Measurements from ENCODE around the gene SMAD4. TPM values are rescaled to one million over a fixed set of nuclear protein-coding genes. Genes with fewer than 3 reads are reported as not detected.

Gene SMAD4
- total RNA-seq, 1 experiment from 2014 or later = 96.3 TPM

GRCh38 chr18:51030537-51031258, 685 bp downstream of the SMAD4 start:
- POLR2A ChIA-PET = interaction anchor here (1.0 kb wide), 1 partner anchor 63 kb away, joined by 3 read pairs; no protein-coding TSS in a partner anchor
- CTCF ChIA-PET = no interaction called here
- H3K4me1 ChIP-seq (ENCODE audit: control insufficient read depth in 1 of 2, insufficient read depth in 2 of 2, low read length in 2 of 2) = peaks cover 14 to 31% of the 10 kb centered on the region in 2 experiments; a peak in 3 of 4 replicates

GRCh38 chr18:51032193-51032592, 2.2 kb downstream of the SMAD4 start:
- Histone ChIP-seq H3K4me3 (replicated peaks in 1 of 2; ENCODE audit: low read depth in 1 of 2, low read length in 2 of 2) (no peak overlapping the region), H3K9me3 (ENCODE audit: control insufficient read depth in 1 of 2, insufficient read depth in 1 of 2, low read depth in 1 of 2, low read length in 2 of 2) (no peaks in the 10 kb centered on the region), H3K27ac (ENCODE audit: low read depth, low read length) (no peak overlapping the region), H3K9me2 (ENCODE audit: insufficient read depth) (no peaks in the 10 kb centered on the region), H4K20me1 (ENCODE audit: insufficient read depth) (peaks cover 22% of the 10 kb centered on the region), H3K36me3 (ENCODE audit: control insufficient read depth in 1 of 2, insufficient read depth in 2 of 2, low read length in 2 of 2) (peaks cover 3 to 5% of the 10 kb centered on the region in 2 experiments; a peak in 2 of 4 replicates), H3K4me2 (ENCODE audit: low read length) (peak overlapping the region; percentile 86; the same call in 1 of the 2 replicates), H2AFZ (ENCODE audit: low read depth, low read length, poor library complexity, severe bottlenecking) (no peak overlapping the region), H3K27me3 (ENCODE audit: insufficient read depth, low read length) (no peaks in the 10 kb centered on the region), H3K4me1 (ENCODE audit: control insufficient read depth in 1 of 2, insufficient read depth in 2 of 2, low read length in 2 of 2) (peaks cover 14 to 31% of the 10 kb centered on the region in 2 experiments; a peak in 3 of 4 replicates), H3K79me2 (ENCODE audit: insufficient read depth, low read length) (peaks cover 66% of the 10 kb centered on the region), H3K9ac (ENCODE audit: low read length) (no peak overlapping the region)
- BruUV-seq (replicated peaks) = no TSS peak
- POLR2A ChIA-PET = no interaction called here
- ATAC-seq = no peak
- intact Hi-C loops (cut with micrococcal nuclease) = loop anchor here (5.0 kb wide), 2 partner anchors 65 to 210 kb away; partner anchors contain the start of genes ELAC1 and MRO
- CTCF ChIA-PET = no interaction called here
- DNase-seq (ENCODE audit: low read depth, low spot score) = no peak
- RAD21 ChIA-PET (ENCODE audit: low non-redundant PET in 1 of 2, low total read pairs in 2 of 2, uncharacterized antibody in 2 of 2, unreplicated experiment in 2 of 2) = no interaction called here
- TF ChIP-seq ATF3 (IDR thresholded peaks at IDR 0.05) = no peak
- TF ChIP-seq MAX (IDR thresholded peaks at IDR 0.05) = no peak
- no peak for TF ChIP-seq ZBTB33 (IDR thresholded peaks at IDR 0.05; ENCODE audit: extremely low read depth, insufficient replicate concordance, low read length)
- TF ChIP-seq ZFX (IDR thresholded peaks at IDR 0.05) = no peak
- no peak for TF ChIP-seq SP1 (IDR thresholded peaks at IDR 0.05; ENCODE audit: low read depth)
- TF ChIP-seq, protein P1, sequence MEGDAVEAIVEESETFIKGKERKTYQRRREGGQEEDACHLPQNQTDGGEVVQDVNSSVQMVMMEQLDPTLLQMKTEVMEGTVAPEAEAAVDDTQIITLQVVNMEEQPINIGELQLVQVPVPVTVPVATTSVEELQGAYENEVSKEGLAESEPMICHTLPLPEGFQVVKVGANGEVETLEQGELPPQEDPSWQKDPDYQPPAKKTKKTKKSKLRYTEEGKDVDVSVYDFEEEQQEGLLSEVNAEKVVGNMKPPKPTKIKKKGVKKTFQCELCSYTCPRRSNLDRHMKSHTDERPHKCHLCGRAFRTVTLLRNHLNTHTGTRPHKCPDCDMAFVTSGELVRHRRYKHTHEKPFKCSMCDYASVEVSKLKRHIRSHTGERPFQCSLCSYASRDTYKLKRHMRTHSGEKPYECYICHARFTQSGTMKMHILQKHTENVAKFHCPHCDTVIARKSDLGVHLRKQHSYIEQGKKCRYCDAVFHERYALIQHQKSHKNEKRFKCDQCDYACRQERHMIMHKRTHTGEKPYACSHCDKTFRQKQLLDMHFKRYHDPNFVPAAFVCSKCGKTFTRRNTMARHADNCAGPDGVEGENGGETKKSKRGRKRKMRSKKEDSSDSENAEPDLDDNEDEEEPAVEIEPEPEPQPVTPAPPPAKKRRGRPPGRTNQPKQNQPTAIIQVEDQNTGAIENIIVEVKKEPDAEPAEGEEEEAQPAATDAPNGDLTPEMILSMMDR (IDR thresholded peaks at IDR 0.05 in 2 of 3, conservative IDR thresholded peaks at IDR 0.05 in 1 of 3; ENCODE audit: borderline replicate concordance in 1 of 3, insufficient read depth in 1 of 3, low read depth in 2 of 3, low read length in 2 of 3) = no peak
- TF ChIP-seq, protein P2, sequence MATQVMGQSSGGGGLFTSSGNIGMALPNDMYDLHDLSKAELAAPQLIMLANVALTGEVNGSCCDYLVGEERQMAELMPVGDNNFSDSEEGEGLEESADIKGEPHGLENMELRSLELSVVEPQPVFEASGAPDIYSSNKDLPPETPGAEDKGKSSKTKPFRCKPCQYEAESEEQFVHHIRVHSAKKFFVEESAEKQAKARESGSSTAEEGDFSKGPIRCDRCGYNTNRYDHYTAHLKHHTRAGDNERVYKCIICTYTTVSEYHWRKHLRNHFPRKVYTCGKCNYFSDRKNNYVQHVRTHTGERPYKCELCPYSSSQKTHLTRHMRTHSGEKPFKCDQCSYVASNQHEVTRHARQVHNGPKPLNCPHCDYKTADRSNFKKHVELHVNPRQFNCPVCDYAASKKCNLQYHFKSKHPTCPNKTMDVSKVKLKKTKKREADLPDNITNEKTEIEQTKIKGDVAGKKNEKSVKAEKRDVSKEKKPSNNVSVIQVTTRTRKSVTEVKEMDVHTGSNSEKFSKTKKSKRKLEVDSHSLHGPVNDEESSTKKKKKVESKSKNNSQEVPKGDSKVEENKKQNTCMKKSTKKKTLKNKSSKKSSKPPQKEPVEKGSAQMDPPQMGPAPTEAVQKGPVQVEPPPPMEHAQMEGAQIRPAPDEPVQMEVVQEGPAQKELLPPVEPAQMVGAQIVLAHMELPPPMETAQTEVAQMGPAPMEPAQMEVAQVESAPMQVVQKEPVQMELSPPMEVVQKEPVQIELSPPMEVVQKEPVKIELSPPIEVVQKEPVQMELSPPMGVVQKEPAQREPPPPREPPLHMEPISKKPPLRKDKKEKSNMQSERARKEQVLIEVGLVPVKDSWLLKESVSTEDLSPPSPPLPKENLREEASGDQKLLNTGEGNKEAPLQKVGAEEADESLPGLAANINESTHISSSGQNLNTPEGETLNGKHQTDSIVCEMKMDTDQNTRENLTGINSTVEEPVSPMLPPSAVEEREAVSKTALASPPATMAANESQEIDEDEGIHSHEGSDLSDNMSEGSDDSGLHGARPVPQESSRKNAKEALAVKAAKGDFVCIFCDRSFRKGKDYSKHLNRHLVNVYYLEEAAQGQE (IDR thresholded peaks at IDR 0.05; ENCODE audit: low read depth) = no peak
- TF ChIP-seq SRF (IDR thresholded peaks at IDR 0.05; ENCODE audit: low read depth) = no peak
- no peak for TF ChIP-seq JUND (IDR thresholded peaks at IDR 0.05)

More at GRCh38 chr18:51030537-51031258, 685 bp downstream of the SMAD4 start:
- no TSS peak for BruUV-seq (replicated peaks)
- H3K9me2 ChIP-seq (ENCODE audit: insufficient read depth) = no peaks in the 10 kb centered on the region
- H3K9me3 ChIP-seq (ENCODE audit: control insufficient read depth in 1 of 2, insufficient read depth in 1 of 2, low read depth in 1 of 2, low read length in 2 of 2) = no peaks in the 10 kb centered on the region
- H3K4me3 ChIP-seq (replicated peaks in 1 of 2; ENCODE audit: low read depth in 1 of 2, low read length in 2 of 2) = peak overlapping the region; percentile 67 to 68
- TF ChIP-seq POLR2AphosphoS5 (IDR thresholded peaks at IDR 0.05; ENCODE audit: low read depth, low read length) (no peak), ZFX (IDR thresholded peaks at IDR 0.05) (peak; percentile 85)
- H4K20me1 ChIP-seq (ENCODE audit: insufficient read depth) = peaks cover 22% of the 10 kb centered on the region
- H3K27ac ChIP-seq (ENCODE audit: low read depth, low read length) = peak overlapping the region; percentile 98
- H3K4me2 ChIP-seq (ENCODE audit: low read length) = peak overlapping the region; percentile 86
- intact Hi-C loops (cut with micrococcal nuclease) = loop anchor here (5.0 kb wide), 2 partner anchors 63 to 208 kb away; partner anchors contain the start of genes ELAC1 and MRO
- peaks cover 52% of the 10 kb centered on the region for H3K79me2 ChIP-seq (ENCODE audit: insufficient read depth, low read length)
- H3K36me3 ChIP-seq (ENCODE audit: control insufficient read depth in 1 of 2, insufficient read depth in 2 of 2, low read length in 2 of 2) = peaks cover 3 to 5% of the 10 kb centered on the region in 2 experiments; a peak in 2 of 4 replicates
- peak overlapping the region; percentile 66 for H3K9ac ChIP-seq (ENCODE audit: low read length)
- ATAC-seq (peak; percentile 77), DNase-seq (ENCODE audit: low read depth, low spot score) (no peak)
- no peaks in the 10 kb centered on the region for H3K27me3 ChIP-seq (ENCODE audit: insufficient read depth, low read length)
- no peak overlapping the region for H2AFZ ChIP-seq (ENCODE audit: low read depth, low read length, poor library complexity, severe bottlenecking)
- RAD21 ChIA-PET (ENCODE audit: low non-redundant PET in 1 of 2, low total read pairs in 2 of 2, uncharacterized antibody in 2 of 2, unreplicated experiment in 2 of 2) = no interaction called here

Measured in HCT116 (cell line).